ENCODE measurements around the gene GOSR1.
"Not testable (repeated sequence)": the region's sequence is repeated elsewhere in the genome, so short reads cannot be mapped to it uniquely, and the experiment has no call there.

GOSR1 gene

DNA sequence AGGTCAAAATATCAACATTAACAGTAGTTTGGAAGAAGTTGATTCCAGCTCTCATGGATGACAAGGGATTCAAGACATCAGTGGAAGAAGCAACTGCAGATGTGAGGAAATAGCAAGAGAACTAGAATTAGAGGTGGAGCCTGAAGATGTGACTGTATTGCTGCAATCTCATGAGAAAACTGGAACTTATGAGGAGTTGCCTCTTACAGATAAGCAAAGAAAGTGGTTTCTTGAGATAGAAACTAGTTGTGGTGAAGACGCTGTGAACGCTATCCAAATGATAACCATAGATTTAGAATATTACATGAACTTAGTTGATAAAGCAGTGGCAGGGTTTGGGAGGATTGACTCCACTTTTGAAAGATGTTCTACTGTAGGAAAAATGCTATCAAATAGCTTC lies 67.8 kb downstream of the GOSR1 start:
- no peak for DNase-seq (ENCODE audit: low read depth in 2 of 2)

DNA sequence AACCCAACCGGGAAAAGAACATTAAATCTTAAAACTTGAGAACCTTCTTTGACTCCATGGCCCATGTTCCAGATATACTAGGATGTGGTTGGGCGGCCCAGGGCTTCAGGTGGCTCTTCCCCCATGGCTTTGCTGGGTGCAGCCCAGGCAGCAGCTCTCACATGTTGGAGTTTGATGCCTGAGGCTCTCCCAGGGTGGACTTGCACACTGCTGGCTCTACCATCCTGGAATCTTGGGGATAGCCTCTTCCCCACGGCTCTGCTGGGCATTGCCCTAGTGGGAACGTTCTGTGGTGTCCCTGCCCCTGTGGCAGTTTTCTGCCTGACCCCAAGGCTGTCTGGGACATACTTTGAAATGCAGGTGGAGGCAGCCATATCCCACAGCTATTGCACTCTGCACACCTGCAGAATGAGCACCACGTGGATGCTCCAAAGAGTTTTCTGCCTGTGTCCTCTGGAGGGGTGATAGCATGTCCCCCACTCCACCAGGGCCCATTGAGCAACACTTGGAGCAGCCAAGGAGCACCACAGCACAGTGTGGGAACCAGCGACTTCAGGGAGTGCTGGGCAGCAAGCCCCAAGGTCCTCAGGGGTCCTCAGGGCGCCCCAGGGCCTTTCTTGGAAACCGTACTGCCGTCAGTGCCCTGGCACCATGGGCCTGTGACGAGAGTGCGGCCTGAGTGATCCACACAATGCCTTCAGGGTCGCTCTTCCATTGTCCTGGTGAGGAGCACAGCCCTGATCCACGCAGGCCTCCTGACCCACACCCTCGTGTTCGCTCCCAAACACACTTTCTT lies 70.8 kb downstream of the GOSR1 start:
- no peak for DNase-seq (ENCODE audit: low read depth in 2 of 2)

DNA sequence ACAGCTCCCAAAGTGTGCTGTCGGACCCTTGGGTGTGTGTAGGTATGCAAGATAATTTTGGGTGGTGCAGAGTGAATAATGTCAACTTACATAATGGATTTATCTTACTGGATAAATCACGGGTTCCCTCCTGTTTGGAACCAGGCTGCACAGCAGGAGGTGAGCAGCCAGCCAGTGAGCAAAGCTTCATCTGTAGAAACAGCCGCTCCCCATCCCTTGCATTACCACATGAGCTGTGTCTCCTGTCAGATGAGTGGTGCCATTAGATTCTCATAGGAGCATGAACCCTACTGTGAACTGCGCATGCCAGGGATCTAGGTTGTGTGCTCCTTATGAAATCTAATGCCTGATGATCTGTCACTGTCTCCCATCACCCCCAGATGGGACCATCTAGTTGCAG lies 72.0 kb downstream of the GOSR1 start:
- DNase-seq (ENCODE audit: low read depth in 2 of 2) = not testable (repeated sequence)

DNA sequence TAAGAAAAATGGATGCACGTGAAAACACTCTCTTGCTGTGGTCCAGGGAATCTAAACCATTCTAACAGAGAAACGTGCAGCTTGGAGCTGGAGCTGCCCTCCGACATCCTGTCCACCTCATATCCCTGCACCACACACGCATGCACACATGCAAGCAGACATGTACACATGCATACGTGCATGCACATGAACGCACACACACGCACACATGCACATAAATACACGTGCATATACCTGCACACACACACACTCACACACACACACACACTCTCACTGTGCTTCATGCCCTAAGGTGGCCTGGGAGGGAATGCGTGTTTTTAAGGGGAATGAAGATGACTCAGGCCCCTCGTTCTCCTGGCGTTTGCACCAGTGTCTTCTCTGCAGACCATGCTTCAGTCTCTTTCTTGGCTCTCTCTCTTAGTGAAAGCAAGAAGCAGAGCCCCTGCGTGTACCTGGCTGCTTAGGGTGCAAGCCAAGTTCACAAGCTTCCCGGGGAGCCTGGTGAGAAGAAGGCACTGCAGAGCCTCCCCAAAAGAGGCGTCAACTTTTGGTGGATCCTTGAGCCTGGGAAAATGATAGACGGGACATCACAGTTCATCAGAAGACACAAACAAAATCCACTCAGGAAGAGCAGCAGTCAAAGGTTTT lies 72.8 kb downstream of the GOSR1 start:
- no peak for DNase-seq (ENCODE audit: low read depth in 2 of 2)

DNA sequence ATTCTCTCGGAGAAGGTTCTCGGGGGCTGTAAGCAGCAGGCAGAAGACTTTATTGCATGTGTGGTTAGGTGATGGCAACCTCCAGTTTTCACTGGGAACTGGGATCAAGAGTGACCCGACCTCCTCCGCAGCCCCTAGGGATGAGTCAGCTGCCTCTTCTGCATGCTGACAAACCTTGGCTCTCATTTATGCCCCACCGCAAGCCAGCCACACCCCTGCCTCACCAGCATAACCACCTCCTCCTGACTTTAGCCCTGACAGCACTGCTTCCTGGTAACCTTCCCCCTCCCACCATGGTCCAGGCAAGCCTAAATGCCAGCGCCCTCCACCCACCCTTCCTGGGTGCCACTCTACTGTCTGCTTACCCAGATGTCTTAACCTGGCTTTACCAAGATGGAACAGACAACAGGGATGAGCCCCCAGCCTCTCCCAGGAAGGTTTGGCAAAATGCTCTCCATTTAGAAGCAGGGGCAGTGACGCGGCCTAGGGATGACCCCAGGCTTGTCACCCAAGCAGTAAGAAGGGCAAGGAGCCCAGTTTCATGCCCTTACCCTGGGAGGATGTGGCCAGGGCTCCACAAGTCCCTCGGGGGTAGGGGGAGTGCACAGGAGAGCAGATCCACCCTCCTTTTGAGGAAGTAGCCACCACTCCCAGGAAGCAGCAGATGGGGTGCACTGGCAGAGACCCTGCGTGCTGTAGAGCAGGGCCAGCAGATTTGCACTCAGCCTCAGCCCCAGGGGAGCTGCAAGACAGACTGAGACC lies 73.5 kb downstream of the GOSR1 start:
- DNase-seq (ENCODE audit: low read depth in 2 of 2) = no peak

DNA sequence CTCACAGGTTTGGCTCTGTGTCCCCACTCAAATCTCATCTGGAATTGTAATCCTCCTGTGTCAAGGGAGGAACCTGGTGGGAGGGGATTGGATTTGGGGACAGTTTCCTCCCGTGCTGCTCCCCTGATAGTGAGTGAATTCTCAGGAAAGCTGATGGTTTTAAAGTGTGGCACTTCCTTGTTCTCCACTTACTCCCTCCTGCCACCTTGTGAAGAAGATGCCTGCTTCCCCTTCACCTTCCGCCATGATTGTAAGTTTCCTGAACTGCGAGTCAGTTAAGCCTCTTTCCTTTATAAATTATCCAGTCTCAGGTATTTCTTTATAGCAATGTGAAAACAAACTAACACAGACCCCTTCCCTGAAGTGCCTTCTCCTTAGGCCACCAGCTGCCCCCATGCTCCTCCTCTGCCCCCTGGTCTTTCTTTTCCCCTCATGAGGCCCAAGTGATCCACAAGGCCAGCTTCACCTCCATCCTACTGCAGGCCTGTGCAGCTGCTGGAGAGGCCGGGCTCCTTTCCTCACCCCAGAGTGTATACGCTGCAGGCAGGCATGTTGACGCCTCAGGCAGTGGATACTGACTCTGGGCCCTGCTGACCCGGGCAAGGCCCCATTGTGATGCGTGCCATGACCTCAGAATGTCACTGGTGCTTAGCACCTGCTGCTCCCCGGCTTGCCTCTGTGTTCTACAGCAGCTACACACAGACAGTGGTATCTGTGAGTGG lies 74.2 kb downstream of the GOSR1 start:
- DNase-seq (ENCODE audit: low read depth in 2 of 2) = not testable (repeated sequence)

DNA sequence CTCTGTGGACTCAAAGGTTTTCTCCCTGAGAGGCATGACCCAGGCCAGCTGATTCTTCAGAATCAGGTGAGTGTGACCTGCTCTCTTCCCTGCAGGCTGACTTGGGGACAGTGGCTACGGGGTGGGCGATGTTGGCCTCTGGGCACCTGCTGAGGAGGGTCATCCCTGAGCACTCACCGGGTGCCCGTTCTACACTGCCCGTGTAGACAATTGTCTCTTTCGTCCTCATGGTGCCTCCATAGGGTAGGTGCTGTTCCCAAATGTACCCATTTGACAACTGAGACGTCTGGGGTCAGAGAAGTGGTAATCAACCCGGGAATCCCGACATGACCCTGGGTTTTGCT lies 74.8 kb downstream of the GOSR1 start:
- DNase-seq (ENCODE audit: low read depth in 2 of 2) = no peak

DNA sequence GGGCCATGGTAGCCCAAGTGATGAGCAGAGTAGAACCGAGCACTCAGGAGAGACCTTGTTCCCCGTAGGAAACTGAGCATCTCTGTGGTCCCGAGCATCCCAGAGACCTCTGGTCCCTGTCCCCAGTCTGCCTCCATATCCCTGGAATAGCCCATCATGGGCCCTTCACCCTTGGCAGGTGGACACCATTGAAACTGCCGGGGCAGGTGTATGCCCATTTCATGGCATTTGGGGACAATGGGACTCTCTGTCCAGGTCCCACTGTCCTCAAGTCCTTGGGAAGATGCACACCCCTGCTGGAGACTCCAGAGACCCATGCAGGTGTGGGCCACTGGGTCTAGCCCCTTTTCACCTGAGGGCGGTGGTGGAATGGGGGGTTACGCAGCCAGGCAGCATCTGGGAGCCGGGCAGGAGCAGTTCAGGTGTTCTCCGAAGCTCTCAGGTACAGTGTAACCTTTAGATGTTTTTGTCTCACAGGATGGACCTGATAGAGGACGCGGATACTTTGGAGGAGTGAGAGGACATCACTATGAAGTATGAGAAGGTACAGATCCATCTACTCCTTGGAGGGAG lies 75.9 kb downstream of the GOSR1 start:
- no peak for DNase-seq (ENCODE audit: low read depth in 2 of 2)

DNA sequence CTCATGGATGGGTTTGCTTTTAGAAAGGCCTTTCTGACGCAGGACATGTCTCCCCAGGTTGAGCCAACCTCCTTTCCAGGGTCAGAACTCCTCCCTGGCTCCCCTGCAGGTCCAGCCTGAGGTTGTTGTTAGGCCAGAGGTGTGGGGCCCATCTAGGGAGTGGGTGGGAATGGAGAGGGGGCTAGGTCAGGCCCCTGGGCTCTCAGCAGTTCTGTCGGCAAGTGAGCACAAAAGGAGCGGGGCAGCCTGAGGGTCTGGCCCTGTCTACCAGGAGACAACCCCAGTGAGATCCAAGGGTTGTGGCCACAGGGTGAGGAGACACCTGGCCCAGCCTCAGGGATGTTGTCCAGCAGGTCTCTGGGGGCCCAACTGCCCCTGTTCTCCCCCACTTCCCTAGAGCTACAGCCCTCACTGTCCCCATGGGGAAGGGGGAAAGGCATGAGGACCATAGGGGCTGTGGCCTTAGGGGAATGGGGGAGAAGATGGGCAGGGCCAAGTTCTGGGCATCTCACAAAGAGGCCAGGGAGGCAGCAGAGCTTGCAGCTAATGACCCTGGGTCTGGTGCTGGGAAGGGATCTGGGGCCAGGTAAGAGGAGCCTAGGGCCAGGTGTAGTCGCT lies 76.7 kb downstream of the GOSR1 start:
- DNase-seq (ENCODE audit: low read depth in 2 of 2) = not testable (repeated sequence)

DNA sequence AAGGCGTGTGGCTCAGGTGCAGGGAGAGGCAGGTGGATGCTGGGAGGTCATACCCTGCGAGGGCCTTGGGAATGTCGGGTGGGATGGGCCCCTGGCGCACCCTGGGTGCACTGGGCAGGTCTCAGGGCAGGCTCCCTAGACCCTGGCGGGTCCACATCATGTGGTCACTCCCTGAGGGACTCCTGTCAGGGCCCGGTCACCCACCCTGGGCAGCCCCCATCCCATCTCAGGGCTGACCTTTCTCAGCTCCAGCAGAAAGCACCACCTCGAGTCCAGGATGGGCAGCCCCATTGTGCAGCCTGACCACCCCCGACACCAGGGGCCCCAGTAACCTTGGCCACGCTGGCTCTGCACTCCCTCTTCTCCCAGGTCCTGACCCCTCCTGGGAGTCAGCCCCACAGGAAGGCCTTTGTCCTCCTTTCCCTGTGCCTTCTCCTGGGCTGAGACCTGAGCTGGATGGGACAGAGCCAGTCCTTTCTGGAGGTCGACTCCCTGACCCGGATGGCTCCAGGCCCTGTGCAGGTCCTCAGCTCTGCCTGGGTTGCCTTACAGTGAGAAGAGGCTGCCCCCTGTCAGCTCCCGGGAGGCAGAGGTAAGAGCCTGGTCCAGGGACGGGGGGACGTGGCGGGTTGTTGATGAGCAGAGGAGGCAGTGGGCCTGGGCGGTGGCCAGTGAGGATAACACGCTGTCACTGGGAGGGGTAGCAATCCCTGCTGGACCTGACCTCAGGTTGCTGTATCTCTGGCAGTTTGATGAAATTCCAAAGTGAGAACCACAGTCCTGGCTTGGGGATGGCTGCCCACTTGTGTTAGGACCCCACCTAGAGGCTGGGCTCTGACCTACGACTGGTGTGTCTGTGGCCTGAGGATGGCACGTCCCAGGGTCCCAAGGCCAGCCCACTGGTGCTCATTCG lies 77.9 kb downstream of the GOSR1 start:
- no peak for DNase-seq (ENCODE audit: low read depth in 2 of 2)

DNA sequence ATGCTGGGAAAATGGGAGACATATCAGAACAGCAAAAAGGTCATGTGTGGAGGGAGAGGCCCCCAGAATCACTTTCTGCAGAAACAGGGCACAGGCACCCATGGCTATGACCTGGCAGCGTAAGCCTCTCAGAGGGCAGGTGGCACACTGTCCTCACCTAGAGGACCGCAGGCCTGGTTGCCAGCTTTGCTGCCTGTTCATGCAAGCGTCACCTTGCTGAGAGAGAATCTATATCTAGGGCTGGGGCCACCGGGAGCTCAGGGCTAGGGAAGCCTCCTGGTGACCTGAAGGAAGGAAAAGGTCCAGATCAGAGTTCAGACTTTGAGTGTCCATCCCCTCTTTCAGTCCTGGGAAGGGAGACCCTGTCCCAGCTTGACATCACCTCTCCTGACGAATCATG lies 78.7 kb downstream of the GOSR1 start:
- DNase-seq (ENCODE audit: low read depth in 2 of 2) = no peak

DNA sequence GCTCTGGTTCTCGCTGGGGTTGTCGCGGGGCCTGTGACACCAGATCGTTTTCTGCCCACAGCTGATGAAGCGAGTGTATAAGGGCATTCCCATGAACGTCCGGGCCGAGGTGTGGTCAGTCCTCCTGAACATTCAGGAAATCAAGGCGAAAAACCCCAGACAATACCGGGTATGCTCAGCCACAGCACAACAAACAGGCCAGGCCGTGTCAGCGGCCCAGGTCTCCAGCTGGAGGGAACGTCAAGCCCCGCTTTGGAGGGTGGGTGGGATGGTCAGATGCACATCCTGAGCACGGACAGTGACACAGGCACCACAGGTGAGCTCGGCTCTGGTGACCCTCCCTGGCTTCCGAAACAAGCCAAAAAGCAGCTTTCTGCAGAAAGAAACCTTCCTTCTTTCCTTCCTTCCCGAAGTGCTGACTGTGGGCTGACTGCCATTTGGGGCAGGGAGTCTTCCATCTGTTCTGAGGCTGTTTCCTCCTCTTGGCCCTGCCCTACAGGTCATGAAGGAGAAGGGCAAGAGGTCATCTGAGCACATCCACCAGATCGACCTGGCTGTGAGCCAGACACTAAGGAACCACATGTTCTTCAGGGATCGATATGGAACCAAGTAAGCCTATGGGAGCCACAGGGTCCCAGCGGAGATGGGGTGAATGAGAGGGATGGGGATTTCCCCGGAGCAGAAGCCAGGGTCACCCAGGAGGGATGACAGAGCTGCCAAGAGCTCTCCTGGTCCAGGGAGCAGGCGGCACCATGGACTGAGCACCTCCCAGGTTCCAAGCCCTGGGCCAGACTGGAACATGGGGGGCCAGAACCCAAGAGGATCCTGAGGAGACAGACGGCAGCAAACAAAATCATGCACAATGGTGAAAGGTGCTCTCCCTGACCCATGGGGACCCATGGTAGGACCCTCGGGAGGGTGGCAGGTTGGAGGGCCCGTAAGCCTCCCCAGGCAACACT lies 79.4 kb downstream of the GOSR1 start:
- no peak for DNase-seq (ENCODE audit: low read depth in 2 of 2)

DNA sequence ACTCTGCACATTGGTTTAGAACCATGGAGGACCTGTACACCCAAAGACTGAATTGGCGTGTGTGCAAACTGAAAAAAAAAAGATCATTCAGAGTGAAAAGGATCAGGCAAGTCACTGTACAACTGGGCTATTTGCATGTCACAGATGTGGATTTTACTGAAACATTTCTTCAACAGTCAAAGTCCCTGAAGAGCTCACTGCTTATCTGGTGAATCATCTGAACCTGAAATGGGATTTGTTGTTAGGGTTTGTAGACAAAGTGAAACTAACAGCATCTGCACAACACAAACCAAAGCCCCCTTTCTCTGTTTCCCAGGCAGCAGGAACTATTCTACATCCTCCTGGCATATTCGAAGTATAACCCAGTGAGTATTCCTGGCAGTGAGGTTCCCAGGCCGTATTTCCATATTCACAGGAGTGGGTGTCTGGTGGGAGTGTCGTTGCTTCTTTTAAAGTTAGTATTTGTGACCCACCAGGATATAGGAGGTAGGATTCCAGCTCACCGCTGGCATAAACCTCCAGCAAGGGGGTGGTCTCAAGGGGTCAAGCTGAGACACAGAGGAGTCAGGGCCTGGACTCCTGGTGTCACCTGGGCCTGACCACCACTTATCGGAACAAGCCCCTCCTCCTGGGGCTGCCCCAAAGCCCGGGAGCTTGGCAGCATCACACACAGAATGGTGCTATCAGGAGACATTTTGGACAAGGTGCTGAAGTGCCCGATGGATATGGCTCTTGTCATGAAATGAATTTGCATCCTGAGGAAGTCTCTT lies 80.9 kb downstream of the GOSR1 start:
- DNase-seq (ENCODE audit: low read depth in 2 of 2) = no peak

DNA sequence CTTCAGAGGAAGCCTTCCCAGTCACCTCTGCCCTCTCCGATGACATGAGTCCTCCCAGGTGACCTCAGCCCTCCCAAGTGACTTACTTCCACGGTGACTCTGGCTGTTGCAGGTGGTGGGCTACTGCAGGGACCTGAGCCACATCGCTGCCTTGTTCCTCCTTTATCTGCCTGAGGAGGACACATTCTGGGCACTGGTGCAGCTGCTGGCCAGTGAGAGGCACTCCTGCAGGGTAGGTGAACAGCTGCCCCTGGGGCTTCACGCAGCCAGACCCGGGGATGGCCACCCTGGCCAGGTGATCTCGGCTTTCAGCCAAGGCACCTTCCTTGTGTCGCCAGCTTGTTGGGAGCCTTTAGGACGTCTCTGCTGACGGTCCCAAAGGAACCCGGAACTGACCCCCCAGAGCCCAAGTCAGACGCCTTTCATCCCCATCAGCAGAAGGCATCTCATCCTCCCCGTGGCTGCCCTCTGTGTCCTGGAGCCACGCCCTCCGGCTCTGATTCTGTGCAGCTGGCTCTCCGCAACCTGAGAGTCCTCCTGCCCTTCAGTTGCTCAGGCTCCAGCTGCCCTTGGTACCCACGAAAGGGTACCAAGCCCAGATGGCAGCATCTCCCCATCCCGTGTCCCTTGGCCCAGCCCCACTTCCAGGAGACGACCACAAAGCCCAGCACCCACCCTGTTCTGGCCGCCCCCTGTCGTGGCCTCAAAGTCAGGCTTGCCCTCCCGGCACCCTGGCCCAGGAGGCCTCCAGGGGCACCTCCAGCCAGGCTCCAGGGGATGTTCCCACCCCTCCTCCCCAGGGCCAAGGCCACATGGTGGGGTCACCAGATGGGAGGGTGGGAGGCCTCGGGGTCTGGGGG lies 81.7 kb downstream of the GOSR1 start:
- DNase-seq (ENCODE audit: low read depth in 2 of 2) = no peak

DNA sequence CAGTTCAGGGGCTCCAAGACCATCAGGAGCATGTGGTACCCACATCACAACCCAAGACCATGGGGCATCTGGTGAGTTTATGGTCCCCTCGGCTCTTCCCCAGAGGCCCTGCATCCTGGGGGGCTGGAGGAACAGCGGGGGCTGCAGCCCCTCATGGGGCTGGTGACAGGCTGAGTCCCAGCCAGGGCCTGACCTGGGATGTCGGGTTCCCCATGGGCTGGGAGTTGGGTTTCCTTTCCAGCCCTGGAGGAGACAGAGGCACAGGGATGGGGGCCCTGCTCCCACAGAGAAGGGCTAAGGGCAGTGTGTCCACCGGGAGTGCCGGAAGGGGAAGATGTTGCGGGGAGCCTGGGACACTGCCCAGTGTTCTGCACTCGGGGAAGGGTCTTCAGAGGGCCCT lies 82.4 kb downstream of the GOSR1 start:
- DNase-seq (ENCODE audit: low read depth in 2 of 2) = no peak

DNA sequence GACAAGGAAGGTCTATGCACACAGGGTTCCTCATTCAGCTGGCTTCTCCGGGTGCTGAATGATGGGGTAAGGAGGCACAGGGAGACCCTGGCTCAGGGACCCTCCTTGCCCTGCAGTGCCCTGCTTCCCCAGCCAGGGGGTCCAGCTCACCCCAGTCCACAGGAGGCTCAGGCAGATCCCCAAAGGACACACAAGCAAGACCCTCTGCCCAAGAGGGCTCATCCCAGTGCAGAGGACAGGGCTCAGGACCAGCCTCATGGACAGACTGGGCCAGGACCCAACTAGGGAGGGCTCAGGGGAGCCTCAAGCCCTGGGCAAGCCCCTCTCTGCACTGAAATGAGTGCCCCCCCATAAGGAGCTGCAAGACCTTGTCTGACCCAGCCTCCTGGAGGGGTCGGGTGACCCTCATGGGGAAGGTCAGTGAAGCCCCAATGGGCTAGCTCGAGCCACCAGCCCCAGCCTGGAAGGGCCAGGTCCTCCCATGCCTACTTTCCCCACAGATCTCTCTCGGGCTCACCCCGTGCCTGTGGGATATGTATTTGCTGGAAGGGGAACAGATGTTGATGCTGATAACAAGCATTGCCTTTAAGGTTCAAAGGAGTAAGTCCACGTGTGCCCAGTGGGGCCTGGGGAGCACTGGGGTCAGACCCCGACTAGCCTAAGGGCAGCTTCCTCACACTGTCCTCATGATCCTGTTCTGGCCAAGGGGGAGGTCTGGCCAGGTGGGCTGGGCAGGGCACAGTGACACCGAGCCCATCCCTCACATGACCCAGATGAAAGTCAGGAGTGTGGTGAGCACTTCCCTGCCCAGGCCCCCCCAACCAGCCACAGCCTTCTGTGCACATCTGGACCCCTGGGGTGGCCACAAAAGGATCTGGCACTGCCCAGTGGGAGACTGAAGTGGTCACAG lies 83.2 kb downstream of the GOSR1 start:
- not testable (repeated sequence) for DNase-seq (ENCODE audit: low read depth in 2 of 2)

Data from stimulated activated CD8-positive, alpha-beta memory T cell treated with anti-CD3 and anti-CD28 coated beads, Interleukin-7, amount 100 ng/mL, for 4 hours (primary cell).